GM19240 (cell line): ENCODE results near the gene TSNAX.

ENCODE experiments used
- DNase-seq: peaks from one replicate; pipeline ENCODE4 v3.0.0; 2011; ENCODE audit warnings: low spot score; ENCODE audit not compliant: insufficient read length

The TSNAX gene

GRCh38 chr1:231600458-231600976, 72.0 kb downstream of the TSNAX start:
- DNase-seq: no peak

GRCh38 chr1:231601824-231602672, 73.6 kb downstream of the TSNAX start:
- no peak for DNase-seq

- DNase-seq: no peak
Observed at GRCh38 chr1:231602673-231602984, 74.2 kb downstream of the TSNAX start.

DNA sequence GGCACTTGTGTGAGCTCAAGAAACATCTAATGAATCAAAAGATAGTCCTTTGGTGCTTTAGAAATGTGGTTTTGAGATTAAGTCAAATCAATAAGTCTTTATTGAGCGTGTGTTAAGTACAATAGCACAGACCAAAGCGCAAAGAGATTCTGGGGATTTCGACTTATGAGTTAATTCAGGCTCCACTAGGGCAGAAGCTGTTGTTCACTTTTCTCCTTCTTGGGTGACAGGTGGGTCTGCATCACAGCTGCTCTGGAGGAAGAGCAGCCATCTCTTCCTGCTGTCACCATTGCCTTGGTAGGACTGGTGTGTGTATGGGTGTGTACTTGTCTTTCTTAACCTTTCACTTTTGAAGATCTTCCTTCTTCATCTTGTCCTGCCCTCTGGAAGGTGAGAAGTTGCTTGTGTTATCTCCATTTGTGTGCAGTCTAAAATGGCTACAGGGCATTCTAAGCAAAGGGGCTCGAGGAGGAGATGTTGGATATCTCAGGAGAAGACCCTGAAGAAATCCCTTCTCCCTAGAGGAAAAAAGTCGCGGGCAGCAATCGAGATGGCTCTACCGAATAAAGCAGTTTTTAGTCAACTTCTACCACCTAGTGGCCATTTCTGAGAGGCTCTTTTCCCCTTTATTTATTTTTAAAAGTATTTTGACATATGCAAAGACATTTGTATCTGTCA, 75.3 kb downstream of the TSNAX start:
- DNase-seq: no peak

DNA sequence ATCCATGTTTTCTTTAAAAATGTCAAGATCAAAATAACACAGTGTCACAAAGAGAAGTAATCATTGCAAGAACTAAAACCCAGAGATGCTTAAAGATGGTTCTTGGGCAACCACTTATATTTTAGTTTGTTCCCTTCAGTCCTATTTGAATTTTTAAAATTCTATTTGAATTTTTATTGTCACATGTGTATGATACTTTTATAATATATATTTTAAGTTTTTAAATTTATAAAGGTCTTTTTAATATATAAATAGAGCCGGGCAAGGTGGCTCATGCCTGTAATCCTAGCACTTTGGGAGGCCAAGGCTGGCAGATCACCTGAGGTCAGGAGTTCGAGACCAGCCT, 75.8 kb downstream of the TSNAX start:
- no peak for DNase-seq

DNA sequence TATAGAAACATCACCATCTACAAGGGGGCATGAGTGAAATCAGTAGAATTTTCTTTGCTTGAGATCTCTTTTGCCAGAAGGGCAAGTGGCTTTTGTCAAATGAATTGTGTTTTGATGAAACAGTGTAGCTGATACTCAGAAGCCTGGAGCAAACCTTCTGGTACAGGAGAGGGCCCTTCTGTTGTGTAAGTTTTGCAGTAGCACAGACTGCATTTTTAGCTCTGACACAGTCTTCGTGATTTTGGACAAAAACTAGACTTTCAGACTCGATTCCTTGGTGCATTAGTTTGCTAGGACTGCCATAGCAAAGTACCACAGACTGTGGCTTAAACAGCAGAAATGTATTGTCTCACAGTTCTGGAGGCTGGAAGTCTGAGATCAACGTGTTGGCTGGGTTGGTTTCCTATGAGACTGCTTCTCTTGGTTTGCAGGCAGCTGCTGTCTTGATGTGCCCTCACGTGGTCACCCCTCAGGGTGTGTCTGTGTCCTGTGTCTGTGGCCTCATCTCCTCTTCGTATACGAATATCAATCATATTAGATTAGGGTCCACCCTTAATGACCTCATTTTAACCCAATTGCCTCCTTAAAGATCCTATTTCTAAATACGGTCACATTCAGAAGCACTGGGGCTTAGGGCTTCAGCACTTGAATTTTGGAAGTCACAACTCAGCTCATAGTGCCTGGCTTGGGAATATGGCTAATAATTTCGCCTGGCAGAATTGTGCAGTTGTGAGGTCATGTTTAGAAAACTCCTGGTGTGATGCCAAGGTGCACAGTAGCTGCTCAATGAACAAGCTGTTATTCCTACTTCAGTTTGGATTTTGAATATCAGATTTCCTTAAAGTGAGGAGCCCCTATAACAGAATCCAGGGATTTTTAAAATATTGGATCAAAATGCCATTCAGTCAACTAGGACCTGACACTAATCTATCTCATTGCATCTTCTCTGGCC, 77.0 kb downstream of the TSNAX start:
- no peak for DNase-seq

DNA sequence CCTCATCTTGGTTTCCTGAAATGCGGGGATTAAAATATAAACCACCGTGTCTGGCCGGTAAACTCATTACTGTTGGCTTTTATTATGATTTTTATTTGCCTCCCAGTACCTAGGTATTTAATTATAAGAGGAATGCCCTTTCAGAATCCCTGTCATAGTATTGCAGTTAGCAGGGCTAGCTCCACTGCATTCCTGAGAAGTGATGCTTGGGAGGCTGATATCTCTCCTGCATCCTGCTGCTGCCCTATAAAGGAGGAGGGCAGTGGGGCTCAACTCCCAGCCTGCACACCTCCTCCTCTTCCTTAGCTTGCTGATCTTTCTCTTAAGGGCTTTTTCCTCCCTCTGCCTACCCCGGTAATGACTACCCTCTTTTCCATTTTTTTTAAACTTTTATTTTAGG, 78.2 kb downstream of the TSNAX start:
- DNase-seq: no peak

DNA sequence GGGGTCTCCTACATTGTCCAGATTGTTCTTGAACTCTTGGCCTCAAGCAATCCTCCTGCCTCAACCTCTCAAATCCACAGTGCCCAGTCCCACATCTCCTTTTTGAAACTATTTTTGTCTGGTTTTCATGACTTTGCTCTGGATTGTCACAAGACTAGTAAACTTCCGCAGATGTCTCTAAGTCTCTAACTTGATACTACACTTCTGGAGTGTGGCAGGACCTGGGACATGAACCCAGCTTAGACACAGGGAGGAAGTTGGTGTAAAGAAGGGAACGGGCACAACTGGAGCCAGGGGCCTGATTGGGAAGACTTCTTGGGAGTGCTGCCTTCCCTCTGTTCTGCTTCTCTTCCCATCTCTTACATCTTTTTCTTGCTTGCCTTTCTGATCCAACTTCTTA, 81.9 kb downstream of the TSNAX start:
- DNase-seq: no peak

- DNase-seq: no peak
Observed at GRCh38 chr1:231611111-231611510, 82.6 kb downstream of the TSNAX start.

- no peak for DNase-seq
Observed at GRCh38 chr1:231611851-231612250, 83.4 kb downstream of the TSNAX start.

GRCh38 chr1:231612393-231613089, 84.1 kb downstream of the TSNAX start:
- no peak for DNase-seq

DNA sequence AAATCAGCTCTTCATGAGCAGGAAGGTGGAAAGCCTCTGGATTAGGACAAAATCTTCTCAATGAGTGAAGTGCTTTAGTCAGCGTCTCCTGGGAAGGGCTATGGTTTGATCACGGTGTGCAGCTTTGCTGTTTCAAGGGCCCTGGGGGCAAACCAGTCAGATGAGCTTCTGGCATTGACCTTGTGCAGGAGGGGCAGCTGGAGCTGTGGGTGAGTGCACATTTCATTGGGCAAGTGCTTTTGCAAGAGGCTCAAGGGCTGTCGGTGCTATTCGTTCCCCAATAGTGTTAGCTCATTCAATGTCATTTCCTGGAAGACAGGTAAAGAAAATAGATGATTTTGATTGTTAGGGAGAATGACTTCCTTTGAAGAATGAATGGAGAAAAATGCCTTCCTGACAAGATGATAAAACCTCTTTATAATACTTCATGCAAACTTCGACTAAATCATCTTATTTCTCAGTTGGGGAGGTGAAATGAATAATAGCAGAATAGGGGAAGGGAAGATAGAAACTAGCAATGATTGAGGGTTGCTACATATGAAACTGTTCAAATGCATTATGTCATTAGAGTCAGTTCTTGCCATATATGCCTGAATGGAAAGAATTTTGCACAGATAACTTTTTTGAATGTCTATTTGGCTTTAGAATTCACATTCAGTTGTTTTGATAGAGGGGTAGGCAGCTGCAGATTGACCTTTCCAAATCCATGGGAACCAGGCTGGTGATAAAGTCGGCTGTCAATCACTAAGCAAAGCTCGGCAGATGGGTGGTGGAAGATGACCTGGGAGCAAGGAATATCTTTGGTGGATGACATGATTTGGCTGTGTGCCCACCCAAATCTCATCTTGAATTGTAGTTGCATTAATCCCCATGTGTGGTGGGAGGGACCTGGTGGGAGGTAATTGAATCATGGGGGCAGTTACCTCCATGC, 85.2 kb downstream of the TSNAX start:
- no peak for DNase-seq
